IMR-90 (cell line): ENCODE data around the gene FBN1. TPM values are rescaled to one million over a fixed set of nuclear protein-coding genes. Genes with fewer than 3 reads are reported as not detected.

ENCODE experiments used
- ATAC-seq: fragments of 200-7000 bp; cut with Tn5 transposase; 2 replicates; pipeline ENCODE4 v1.9.1; 2020; ENCODE audit warnings: low read depth, mild to moderate bottlenecking, moderate library complexity
- BruUV-seq: library from RNA; stranded (reverse); fragments of 400-500 nt; replicated peaks from 2 replicates; lab custom pipeline; 2021; lab: Mats Ljungman, UMichigan
- CTCF ChIA-PET: fragments of 300-600 bp; formaldehyde crosslinking; extraction: SDS; loops from one replicate; lab custom pipeline; 2021; ENCODE audit warnings: antibody characterized with exemption; lab: Yijun Ruan, JAX
- POLR2A ChIA-PET: fragments of 300-600 bp; sonication (Branson Sonifier 250); formaldehyde crosslinking; loops from one replicate; lab custom pipeline; 2022; ENCODE audit warnings: antibody characterized with exemption; ENCODE audit not compliant: unreplicated experiment; lab: Charles Lee
- DNase-seq: peaks from one replicate; pipeline ENCODE4 v3.0.0; 2013
- H2AFZ ChIP-seq: replicated peaks from 2 replicates; pipeline ENCODE3; 2013; ENCODE audit warnings: low read length, mild to moderate bottlenecking; ENCODE audit not compliant: poor library complexity
- H2AK5ac ChIP-seq: 2 replicates; pipeline ENCODE4 v1.6.1; 2013; ENCODE audit warnings: low read depth, low read length, inconsistent platforms
- H2AK9ac ChIP-seq: replicated peaks from 2 replicates; pipeline ENCODE3; 2013; ENCODE audit warnings: mild to moderate bottlenecking, low read depth, low read length, moderate library complexity; ENCODE audit not compliant: poor library complexity
- H2BK120ac ChIP-seq: 2 replicates; pipeline ENCODE4 v1.6.1; 2013; ENCODE audit warnings: low read depth, low read length, inconsistent platforms
- H2BK15ac ChIP-seq: 3 replicates; pipeline ENCODE4 v1.6.1; 2013; ENCODE audit warnings: low read depth, low read length, inconsistent platforms
- H2BK20ac ChIP-seq: 2 replicates; pipeline ENCODE4 v1.6.1; 2013; ENCODE audit warnings: low read depth, mild to moderate bottlenecking, inconsistent platforms, low read length, moderate library complexity
- H2BK5ac ChIP-seq: 2 replicates; pipeline ENCODE4 v1.6.1; 2013; ENCODE audit warnings: mild to moderate bottlenecking, low read depth, low read length, inconsistent platforms; ENCODE audit not compliant: poor library complexity, severe bottlenecking
- H3K14ac ChIP-seq: replicated peaks from 2 replicates; pipeline ENCODE4 v1.6.1; 2013; ENCODE audit warnings: low read depth, low read length, inconsistent platforms
- H3K18ac ChIP-seq: 2 replicates; pipeline ENCODE4 v1.6.1; 2013; ENCODE audit warnings: low read depth, low read length, control low read depth
- H3K23ac ChIP-seq: 2 replicates; pipeline ENCODE4 v1.6.1; 2013; ENCODE audit warnings: low read depth, low read length, inconsistent platforms
- H3K27ac ChIP-seq: 2 replicates; pipeline ENCODE4 v1.5.1; 2013; ENCODE audit warnings: mild to moderate bottlenecking, control low read depth, low read length; ENCODE audit not compliant: insufficient read depth
- H3K27me3 ChIP-seq: 2 replicates; pipeline ENCODE4 v1.6.1; 2013; ENCODE audit warnings: low read length; ENCODE audit not compliant: control insufficient read depth, insufficient read depth
- H3K36me3 ChIP-seq: 2 replicates; pipeline ENCODE4 v1.6.1; 2013; ENCODE audit warnings: low read length, mixed read lengths; ENCODE audit not compliant: control insufficient read depth, insufficient read depth
- H3K4ac ChIP-seq: 2 replicates; pipeline ENCODE4 v1.6.1; 2013; ENCODE audit warnings: low read depth, low read length, inconsistent platforms
- H3K4me1 ChIP-seq: 2 replicates; pipeline ENCODE4 v1.6.1; 2013; ENCODE audit warnings: low read length, mixed read lengths; ENCODE audit not compliant: control insufficient read depth, insufficient read depth
- H3K4me2 ChIP-seq: 2 replicates; pipeline ENCODE4 v1.6.1; 2013; ENCODE audit warnings: low read depth, mild to moderate bottlenecking, control low read depth, low read length, moderate library complexity
- H3K4me3 ChIP-seq: 2 replicates; pipeline ENCODE4 v1.5.1; 2013; ENCODE audit warnings: low read depth, mild to moderate bottlenecking, control low read depth, low read length, moderate library complexity; ENCODE audit not compliant: insufficient read depth
- H3K56ac ChIP-seq: 2 replicates; pipeline ENCODE4 v1.6.1; 2013; ENCODE audit warnings: low read length, inconsistent platforms; ENCODE audit not compliant: insufficient read depth; ENCODE audit errors: extremely low read depth
- H3K79me1 ChIP-seq, 2 experiments: 2 replicates each; pipeline ENCODE4 v1.6.1; 2013; ENCODE audit warnings: low read length in 2 of 2, inconsistent platforms in 1 of 2, low read depth in 1 of 2
- H3K9ac ChIP-seq: 2 replicates; pipeline ENCODE4 v1.6.1; 2013; ENCODE audit warnings: low read depth, low read length, control low read depth
- H3K9me1 ChIP-seq: 2 replicates; pipeline ENCODE4 v1.6.1; 2013; ENCODE audit warnings: low read length, inconsistent platforms; ENCODE audit not compliant: insufficient read depth
- H3K9me3 ChIP-seq: 2 replicates; pipeline ENCODE4 v1.6.1; 2013; ENCODE audit warnings: low read length; ENCODE audit not compliant: control insufficient read depth, insufficient read depth
- H4K20me1 ChIP-seq: 2 replicates; pipeline ENCODE4 v1.6.1; 2013; ENCODE audit warnings: low read length, inconsistent platforms; ENCODE audit not compliant: insufficient read depth
- H4K5ac ChIP-seq: 2 replicates; pipeline ENCODE4 v1.6.1; 2013; ENCODE audit warnings: mild to moderate bottlenecking, low read depth, low read length, control low read depth
- H4K8ac ChIP-seq, 2 experiments: 2 replicates each; pipeline ENCODE4 v1.6.1; 2013; ENCODE audit warnings: low read depth in 2 of 2, low read length in 2 of 2, control low read depth in 1 of 2, inconsistent platforms in 1 of 2
- H4K91ac ChIP-seq: 2 replicates; pipeline ENCODE4 v1.6.1; 2013; ENCODE audit warnings: low read depth, low read length, inconsistent platforms; ENCODE audit not compliant: insufficient read depth
- BHLHE40 ChIP-seq: fragments of 150-350 bp; IDR thresholded peaks from 2 replicates; pipeline ENCODE4 v1.6.1; 2016; ENCODE audit warnings: mild to moderate bottlenecking, low read depth, low read length
- CEBPB ChIP-seq: IDR thresholded peaks from 2 replicates; pipeline ENCODE4 v1.6.1; 2012; ENCODE audit warnings: low read depth, low read length, improper control_type of control experiment
- CHD1 ChIP-seq: IDR thresholded peaks from 2 replicates; pipeline ENCODE4 v1.6.1; 2012; ENCODE audit warnings: low read depth, low read length, improper control_type of control experiment
- CTCF ChIP-seq: conservative IDR thresholded peaks from 2 replicates; pipeline ENCODE4 v1.5.1; 2012; ENCODE audit warnings: mild to moderate bottlenecking, low read depth, low read length, improper control_type of control experiment
- FOS ChIP-seq: fragments of 150-350 bp; IDR thresholded peaks from 2 replicates; pipeline ENCODE4 v1.6.1; 2016; ENCODE audit warnings: low read depth, low read length
- MAZ ChIP-seq: IDR thresholded peaks from 2 replicates; pipeline ENCODE4 v1.6.1; 2012; ENCODE audit warnings: low read depth, mild to moderate bottlenecking, low read length, improper control_type of control experiment, moderate library complexity, borderline replicate concordance
- MXI1 ChIP-seq: IDR thresholded peaks from 2 replicates; pipeline ENCODE4 v1.6.1; 2012; ENCODE audit warnings: low read depth, mild to moderate bottlenecking, low read length, moderate library complexity, borderline replicate concordance
- POLR2A ChIP-seq: IDR thresholded peaks from 2 replicates; pipeline ENCODE4 v1.6.1; 2012; ENCODE audit warnings: mild to moderate bottlenecking, low read depth, low read length
- RAD21 ChIP-seq: IDR thresholded peaks from 2 replicates; pipeline ENCODE4 v1.6.1; 2012; ENCODE audit warnings: low read length, improper control_type of control experiment
- RCOR1 ChIP-seq: IDR thresholded peaks from 2 replicates; pipeline ENCODE4 v1.6.1; 2012; ENCODE audit warnings: mild to moderate bottlenecking, low read length, improper control_type of control experiment; ENCODE audit not compliant: insufficient replicate concordance
- RFX5 ChIP-seq: IDR thresholded peaks from 2 replicates; pipeline ENCODE4 v1.8.0; 2012; ENCODE audit warnings: low read depth, mild to moderate bottlenecking, low read length, moderate library complexity
- SMC3 ChIP-seq: fragments of 150-350 bp; IDR thresholded peaks from 2 replicates; pipeline ENCODE4 v1.6.1; 2016; ENCODE audit warnings: low read depth, mild to moderate bottlenecking, antibody characterized with exemption, low read length, moderate library complexity
- USF2 ChIP-seq: fragments of 150-350 bp; IDR thresholded peaks from 2 replicates; pipeline ENCODE4 v1.6.1; 2017; ENCODE audit warnings: mild to moderate bottlenecking, antibody characterized with exemption, low read length, low read depth
- WGBS, 2 experiments: methylation state at CpG; one replicate each; pipeline versions ENCODE4 v1.1.5 to v1.1.7; 2013; ENCODE audit warnings: missing lambda C conversion rate in 2 of 2; ENCODE audit not compliant: insufficient read length in 1 of 2; ENCODE audit errors: extremely low coverage in 2 of 2; 5-methylcytosine and 5-hydroxymethylcytosine counted together
- dilution Hi-C: fragments of 300-500 bp; cut with HindIII; formaldehyde crosslinking; loops from one replicate; pipeline ENCODE4 v1.14.3; 2018; ENCODE audit warnings: low sequenced_read_pairs; ENCODE audit not compliant: unreplicated experiment
- in situ Hi-C: fragments of 300-500 bp; cut with MboI; formaldehyde crosslinking; loops from 3 replicates; pipeline ENCODE4 v1.14.3; 2019; ENCODE audit warnings: low sequenced_read_pairs, inconsistent platforms, mixed read lengths
- intact Hi-C: fragments of 100-400 bp; cut with micrococcal nuclease; formaldehyde crosslinking; loops from 2 replicates; pipeline ENCODE4 v1.10.0; 2022
- polyA plus RNA-seq, 3 experiments: library from polyadenylated mRNA; depleted of rRNA; stranded (reverse); fragments of >200 nt; gene quantifications; 2 replicates each; pipeline ENCODE4 v1.2.3, GENCODE V29; 2012; ENCODE audit warnings: low replicate concordance in 1 of 3
- total RNA-seq: library from RNA; depleted of rRNA; stranded (reverse); fragments of >200 nt; gene quantifications from 2 replicates; pipeline ENCODE4 v1.2.3, GENCODE V29; 2012

Gene FBN1
- total and polyA plus RNA-seq, 2 of the 4 experiments (the other 2 are of a cell fraction): 134 to 283 TPM

- dilution Hi-C loops: no loop called here
- no peak overlapping the region for H4K8ac ChIP-seq
- H3K9me1 ChIP-seq: peaks cover 3% of the 10 kb centered on the region
- no peaks in the 10 kb centered on the region for H3K9me3 ChIP-seq
- H3K27ac ChIP-seq: no peak overlapping the region
- peaks cover 7% of the 10 kb centered on the region for H3K36me3 ChIP-seq
- no peak overlapping the region for H3K4me2 ChIP-seq
- ChIA-PET CTCF (no interaction called here), POLR2A (no interaction called here)
- H2AFZ ChIP-seq: no peak overlapping the region
- H3K4ac ChIP-seq: no peak overlapping the region
- WGBS, 2 experiments: no CpG with 5 or more reads among the region's 1 CpG
- H4K20me1 ChIP-seq: peaks cover 8% of the 10 kb centered on the region; the same call in 1 of the 2 replicates
- H4K91ac ChIP-seq: no peak overlapping the region
- no peak overlapping the region for H3K23ac ChIP-seq
- intact Hi-C loops: no loop called here
- in situ Hi-C loops: no loop called here
- no peak overlapping the region for H2BK120ac ChIP-seq
- 0 out of 2 replicates have a peak overlapping the region, but pooled peaks have one; percentile 19 for H3K14ac ChIP-seq
- H3K4me1 ChIP-seq: peaks cover 9% of the 10 kb centered on the region
- ATAC-seq (no peak), DNase-seq (no peak)
- H3K56ac ChIP-seq: no peak overlapping the region
- no TSS peak for BruUV-seq
- no peak overlapping the region for H2AK9ac ChIP-seq
- peaks cover 24 to 45% of the 10 kb centered on the region in 2 experiments for H3K79me1 ChIP-seq
- no peak for TF ChIP-seq FOS
- no peak for TF ChIP-seq BHLHE40
- TF ChIP-seq USF2: no peak
- TF ChIP-seq CEBPB: no peak
- no peak for TF ChIP-seq RAD21
- TF ChIP-seq RFX5: no peak
- no peak for TF ChIP-seq CHD1
- TF ChIP-seq SMC3: no peak
- TF ChIP-seq MAZ: no peak
- TF ChIP-seq MXI1: no peak
- TF ChIP-seq POLR2A: no peak
- TF ChIP-seq CTCF: no peak
- TF ChIP-seq RCOR1: no peak
- no peaks in the 10 kb centered on the region for H3K27me3 ChIP-seq
- H2BK15ac ChIP-seq: no peak overlapping the region
- 0 out of 2 replicates have a peak overlapping the region, but pooled peaks have one; percentile 33 for H2AK5ac ChIP-seq
- no peak overlapping the region for H2BK20ac ChIP-seq
- no peak overlapping the region for H4K5ac ChIP-seq
- no peak overlapping the region for H2BK5ac ChIP-seq
- no peak overlapping the region for H3K18ac ChIP-seq
- H3K9ac ChIP-seq: no peak overlapping the region
- no peak overlapping the region for H3K4me3 ChIP-seq
Measured at GRCh38 chr15:48570822-48571221, 74.7 kb downstream of the FBN1 start.
